ENCODE measurements around the gene RLBP1.

- TF ChIP-seq CTCF (IDR thresholded peaks at IDR 0.05; ENCODE audit: borderline replicate concordance, extremely low read depth, low read length, poor library complexity, severe bottlenecking) (no peak), EZH2 (IDR thresholded peaks at IDR 0.05; ENCODE audit: borderline replicate concordance, low read depth, low read length, severe bottlenecking) (no peak)
Measured at GRCh38 chr15:89231832-89232231, 10.5 kb upstream of the RLBP1 start.
